HG02870 (cell line): Measurements from ENCODE around the gene GSTK1.
"Not testable (repeated sequence)": the region's sequence is repeated elsewhere in the genome, so short reads cannot be mapped to it uniquely, and the experiment has no call there.

ENCODE experiments used
- ATAC-seq: cut with Tn5 transposase; IDR thresholded peaks from one replicate; pipeline ENCODE4 v1.9.1; 2021; ENCODE audit warnings: mild to moderate bottlenecking, moderate library complexity; ENCODE audit not compliant: unreplicated experiment

Gene GSTK1

DNA sequence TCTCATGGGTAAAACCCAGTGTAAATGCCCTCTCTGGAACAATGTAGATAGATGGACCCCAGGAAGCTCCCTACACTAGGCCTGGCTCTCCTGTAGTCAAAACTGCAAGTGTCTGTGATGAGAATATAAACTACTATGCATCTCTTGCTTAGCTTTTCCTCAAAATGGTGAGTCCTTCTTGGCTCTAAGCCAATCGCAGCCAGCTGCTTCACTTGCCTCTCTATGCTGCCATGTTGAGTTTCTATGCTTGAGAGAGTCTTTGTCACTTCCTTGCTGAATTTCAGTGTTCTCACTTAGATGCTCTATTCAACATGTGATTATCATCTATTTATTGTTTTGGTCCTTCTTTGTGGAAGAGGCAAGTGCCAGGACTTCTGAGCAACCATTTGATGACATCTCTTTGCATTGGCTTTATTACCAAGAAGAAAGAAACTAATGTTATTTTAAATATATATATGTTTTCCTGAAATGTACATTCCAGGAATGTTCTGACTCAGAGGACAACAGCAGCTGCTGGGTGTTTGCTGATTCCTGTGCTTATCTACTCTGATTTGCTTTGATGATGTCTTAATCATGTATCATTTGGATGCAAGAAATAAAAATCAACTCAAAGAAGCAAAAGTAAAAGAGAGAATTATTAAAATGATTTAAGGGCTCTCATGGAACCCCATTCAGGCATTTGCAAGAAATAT lies 24.8 kb upstream of the GSTK1 start:
- no peak for ATAC-seq

DNA sequence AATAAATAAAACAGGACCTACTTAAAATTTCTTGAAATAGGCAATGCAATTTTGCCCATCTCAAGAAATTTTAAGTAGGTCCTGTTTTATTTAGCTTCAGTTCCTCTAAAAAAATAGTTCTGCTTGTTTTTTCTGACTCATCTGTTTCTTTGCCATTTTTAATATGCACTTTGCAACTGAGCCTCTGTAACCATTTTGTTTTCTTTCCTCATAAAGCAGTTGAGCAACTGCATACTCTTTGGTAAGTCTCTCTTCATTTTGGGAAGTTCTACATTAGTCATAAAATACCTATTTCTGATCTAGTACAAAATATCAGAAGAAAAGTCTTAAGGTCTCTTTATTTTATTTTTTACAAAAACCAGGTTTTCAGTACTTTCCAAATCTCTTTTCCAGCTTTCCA lies 23.4 kb upstream of the GSTK1 start:
- no peak for ATAC-seq

DNA sequence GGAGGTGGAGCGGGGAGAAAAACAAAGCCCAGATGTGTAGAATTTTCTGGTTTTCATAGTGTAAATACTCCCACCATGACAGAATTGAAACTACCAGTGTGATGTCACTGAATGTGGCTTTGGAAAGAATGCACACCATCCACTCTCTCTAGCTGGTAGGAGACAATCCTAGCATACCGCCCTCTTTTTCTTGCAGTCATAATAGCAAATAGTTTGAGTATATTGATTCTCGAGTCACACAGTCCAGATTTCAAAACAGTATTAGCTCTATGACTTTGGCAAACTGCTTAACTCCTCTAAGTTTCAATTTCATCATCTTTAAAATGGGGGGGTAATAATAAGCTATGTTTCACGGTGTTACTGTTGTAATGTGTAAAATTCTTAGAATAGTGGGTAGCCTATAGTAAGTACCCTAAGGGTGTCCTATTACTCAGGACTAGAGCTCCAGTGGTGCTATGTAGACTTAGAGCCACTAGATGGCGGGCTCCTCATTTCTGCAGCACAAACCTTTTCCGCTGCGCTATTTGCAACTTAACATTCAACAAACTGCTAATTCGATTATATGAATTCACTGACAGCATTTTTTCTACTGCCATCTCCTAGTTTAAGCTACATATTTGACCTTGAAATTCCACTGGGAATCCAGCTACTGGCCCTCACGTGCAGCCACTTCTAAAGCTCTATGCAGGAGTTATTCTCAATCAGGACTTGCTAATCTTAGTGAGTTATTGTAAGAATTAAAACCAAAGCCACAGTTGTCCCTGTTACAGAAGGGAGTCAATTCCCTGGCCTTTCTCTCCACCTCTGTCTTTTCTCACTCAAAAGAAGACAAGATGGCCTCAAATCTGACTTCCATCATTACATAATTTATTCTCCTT lies 22.7 kb upstream of the GSTK1 start:
- ATAC-seq, result peak; percentile 95

DNA sequence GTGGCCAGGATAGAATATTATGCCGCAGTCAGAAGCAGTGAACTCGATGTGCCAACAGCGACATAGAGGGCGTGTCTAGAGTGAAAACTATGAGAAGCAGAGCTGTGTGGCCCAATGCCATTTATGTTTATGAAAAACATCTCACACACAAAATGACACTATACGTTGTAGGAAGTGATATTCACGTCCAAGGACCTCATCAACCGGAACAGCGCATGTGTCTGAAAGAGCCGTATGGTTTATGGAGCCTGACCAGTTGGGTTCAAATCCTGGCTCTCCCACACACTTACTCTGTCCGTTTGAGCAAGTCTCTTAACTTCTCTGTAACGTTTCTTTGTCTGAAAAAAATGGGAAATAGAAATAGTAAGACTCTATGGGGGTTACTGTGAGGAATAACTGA lies 20.9 kb upstream of the GSTK1 start:
- no peak for ATAC-seq

DNA sequence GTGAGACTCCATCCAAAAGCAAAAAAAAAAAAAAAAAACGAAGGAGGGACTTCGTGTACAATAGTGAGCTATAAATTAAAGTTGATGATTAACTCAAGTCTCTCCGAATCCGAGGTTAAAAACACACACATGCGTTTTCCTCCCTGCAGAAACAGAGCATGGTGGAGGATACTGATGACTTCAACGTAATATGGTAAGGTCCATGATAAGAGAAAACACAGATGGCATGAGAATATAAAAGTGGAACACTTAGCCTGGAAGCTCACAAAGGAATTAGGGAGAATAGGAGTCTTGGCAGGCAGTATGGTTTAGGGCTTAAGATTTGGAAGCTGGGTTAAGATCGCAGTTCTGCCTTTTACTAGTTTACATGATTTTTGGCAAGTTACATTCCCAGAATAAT lies 20.1 kb upstream of the GSTK1 start:
- no peak for ATAC-seq

DNA sequence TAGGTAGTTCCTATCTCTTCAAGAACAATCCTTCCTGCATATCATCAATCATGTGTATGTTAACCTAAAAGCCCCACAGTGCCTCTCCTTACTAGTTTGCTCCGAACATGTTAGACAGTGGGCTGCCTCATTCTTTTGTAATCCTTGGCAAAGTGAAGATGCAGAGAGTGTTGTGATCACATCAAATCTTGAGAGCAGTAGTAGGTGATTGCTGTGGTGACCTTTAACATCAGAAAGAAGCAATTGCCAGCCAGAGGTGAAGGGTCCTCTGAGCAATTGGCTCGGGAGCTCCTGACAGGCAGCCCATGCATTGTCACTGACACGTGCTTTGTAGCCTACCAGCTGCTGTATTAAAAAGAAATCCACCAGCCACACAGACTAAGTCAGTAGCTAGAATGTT lies 19.6 kb upstream of the GSTK1 start:
- no peak for ATAC-seq

DNA sequence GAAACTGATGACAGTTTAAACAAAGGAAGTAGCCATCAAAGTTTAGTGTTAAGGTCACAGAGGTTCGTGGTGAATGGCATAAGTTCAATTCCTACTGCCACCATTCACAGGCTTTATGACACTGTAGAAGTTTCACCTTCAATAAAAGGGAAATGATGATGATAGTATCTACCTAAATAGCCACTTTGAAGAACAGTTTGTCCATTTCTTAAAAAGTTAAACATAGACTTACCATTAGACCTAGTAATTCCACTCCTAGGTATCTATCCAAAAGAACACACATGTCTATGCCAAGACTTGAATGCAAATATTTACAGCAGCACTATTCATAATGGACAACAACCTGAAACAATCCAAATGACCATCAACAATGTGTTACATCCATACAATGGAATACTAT lies 18.9 kb upstream of the GSTK1 start:
- no peak for ATAC-seq

DNA sequence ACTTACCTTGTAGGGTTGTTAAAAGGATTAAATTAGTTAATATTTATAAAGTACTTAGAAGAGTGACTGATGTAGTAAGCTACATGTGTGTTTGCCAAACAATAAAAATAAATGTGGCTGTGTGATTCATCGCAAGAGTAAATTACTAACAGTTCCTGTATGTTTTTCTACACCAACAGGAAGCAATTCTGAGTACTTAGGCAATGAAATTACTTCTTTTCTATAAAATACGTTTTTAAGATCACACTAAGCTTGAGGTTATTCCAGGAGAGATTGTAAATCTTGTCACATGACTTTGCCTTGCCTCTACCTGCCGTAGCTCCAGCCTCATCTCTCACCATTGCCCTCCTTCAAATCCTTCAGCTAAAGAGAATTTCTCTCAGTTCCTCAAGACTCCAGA lies 18.1 kb upstream of the GSTK1 start:
- ATAC-seq, result no peak

DNA sequence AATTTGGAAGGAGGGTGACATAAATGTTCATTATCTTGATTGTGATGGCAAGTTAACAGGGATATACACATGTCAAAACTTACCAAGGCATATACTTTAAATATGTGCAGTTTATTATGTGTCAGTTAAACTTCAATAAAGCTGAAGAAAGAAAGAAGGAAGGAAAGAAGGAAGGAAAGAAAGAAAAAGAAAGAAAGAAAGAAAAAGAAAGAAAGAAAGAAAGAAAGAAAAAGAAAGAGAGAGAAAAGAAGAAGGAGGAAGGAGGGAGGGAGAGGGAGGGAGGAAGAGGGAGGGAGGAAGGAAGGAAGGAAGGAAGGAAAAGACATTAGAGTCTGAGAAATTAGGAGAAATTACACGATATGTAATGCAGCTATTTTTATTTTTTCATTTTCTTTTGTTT lies 15.9 kb upstream of the GSTK1 start:
- ATAC-seq, result no peak

DNA sequence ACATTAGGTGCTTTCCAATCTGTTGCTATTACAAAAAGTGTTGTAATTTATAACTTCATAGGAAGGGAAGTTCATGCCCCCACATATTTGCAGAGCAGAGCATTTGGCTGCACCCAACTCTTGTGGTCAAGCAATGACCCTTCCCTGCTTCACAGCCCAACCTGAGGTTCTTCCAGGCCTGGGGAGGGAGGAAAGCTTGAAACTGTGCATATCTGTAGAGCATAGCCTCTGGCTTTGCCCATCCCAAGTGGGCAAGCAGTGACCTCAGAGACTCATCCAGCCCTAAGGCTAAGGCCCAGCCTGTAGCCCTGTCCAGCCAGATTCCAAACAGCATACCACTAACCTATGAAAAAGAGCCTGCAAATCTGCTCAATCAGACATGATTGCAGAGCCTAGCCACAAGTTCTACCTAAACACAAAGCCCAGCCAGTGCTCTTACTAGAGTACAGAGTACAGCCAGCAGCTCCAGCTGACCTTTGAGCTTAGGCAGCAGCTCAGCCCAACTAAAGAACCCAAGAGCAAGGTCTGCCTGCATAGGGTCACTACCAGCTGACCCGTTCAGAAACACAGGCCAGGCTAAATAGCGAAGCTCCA lies 14.4 kb upstream of the GSTK1 start:
- no peak for ATAC-seq

DNA sequence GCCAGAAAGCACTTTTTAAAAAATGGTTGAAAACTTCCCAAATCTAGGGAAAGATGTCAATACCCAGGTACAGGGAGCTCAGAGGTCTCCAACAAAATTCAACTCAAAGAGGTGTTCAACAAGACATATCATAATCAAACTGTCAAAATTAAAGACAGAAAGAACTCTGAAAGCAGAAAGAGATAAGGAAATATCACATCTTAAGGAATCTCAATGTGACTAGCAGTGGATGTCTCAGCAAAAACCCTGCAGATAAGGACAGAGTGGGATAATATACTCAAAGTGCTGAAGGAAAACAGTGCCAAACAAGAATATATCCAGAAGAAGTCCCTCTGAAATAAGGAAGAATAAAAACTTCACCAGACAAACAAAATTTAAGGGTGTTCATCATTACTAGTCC lies 13.0 kb upstream of the GSTK1 start:
- ATAC-seq, result no peak

DNA sequence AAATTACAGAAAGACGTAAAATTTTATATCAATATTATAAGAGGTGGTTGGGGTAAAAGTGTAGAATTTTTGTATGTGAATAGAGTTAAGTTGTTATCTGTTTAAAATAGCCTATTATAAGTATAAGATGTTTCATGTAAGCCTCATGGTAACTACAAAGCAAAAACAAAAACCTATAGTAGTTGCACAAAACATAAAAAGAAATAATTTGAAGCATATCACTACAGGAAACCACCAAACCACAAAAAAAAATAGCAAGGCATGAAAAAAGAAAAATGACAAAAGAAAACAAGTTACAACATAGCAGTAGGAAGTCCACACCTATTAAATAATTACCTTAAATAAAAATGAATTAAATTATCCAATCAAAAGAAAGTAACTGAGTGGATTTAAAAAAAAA lies 12.4 kb upstream of the GSTK1 start:
- no peak for ATAC-seq

DNA sequence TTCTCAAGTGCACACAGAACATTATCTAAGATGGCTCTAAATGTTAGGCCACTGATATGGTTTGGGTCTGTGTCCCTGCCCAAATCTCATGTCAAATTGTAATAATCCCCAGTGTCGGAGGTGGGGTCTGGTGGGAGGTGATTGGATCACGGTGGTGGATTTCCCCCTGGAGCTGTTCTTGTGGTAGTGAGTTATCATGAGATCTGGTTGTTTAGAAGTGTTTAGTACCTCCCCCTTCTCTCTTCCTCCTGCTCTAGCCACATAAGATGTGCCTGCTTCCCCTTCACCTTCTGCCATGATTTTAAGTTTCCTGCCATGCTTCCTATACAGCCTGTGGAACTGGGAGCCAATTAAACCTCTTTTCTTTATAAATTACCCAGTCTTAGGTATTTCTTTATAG lies 11.2 kb upstream of the GSTK1 start:
- no peak for ATAC-seq

DNA sequence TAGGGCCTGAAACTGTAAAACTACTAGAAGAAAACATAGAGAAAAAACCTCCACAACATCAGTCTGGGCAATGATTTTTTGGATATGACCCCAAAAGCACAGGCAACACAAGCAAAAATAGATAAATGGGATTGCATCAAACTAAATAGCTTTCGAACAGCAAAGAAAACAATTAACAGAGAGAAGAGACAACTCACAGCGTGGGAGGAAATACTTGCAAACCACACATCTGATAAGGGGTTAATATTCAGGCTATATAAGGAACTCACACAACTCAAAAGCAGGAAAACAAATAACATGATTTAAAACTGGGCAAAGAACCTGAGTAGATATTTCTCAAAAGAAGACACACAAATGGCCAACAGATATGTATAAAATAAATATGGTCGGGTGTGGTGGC lies 7.7 kb upstream of the GSTK1 start:
- no peak for ATAC-seq

DNA sequence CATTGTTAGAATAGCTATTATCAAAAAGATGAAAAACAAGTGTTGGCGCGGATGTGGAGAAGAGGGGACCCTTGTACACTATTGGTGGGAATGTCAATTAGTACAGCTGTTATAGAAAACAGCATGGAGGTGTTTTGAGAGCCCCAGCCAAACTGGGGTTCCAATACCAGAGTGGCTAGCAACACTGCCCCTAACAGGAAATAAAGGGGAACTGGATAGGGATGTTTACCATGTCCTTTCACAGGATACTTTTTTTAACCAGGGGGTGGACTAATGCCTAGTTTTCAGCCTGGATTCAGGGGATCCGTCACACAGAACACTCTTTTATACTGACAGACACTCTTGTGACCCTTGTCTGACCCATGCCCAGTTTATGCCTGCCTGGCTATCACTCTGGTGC lies 6.9 kb upstream of the GSTK1 start:
- no peak for ATAC-seq

DNA sequence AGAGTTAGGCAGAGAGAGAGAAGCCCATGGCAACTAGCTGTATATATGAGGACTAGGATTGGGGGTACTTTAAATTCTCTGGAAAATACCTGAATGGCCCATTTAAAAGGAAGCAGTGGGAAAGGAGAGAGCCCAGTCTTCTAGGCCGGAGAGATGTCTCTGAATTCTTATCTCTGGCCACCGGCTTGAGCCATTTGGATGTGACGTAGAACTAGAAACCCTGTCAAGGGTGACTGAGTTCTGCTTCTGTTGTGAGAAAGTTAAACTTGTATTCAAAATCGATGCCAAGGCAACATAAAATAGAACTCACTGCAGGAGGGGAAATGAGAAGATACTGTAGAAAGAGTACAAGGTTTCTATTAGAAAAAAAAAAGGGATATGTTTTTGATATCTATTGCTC lies 6.3 kb upstream of the GSTK1 start:
- peak; percentile 80 for ATAC-seq

DNA sequence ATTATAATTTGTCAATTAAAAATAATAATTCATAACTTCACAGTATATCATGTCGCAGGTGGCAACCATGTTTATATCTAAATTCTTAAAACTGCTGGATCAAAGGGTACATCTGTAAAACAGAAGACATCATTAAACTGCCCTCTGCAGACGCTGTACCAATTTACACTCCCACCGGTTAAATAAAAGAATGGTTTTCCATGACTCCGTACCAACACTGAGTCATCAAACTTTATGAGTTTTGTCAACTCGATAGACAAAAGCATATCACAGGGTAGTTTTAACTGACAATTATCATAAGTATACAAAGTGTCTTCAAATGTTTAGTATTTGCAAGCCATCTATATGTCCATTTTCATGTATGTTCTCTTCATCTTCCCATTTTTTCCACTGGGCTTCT lies 5.7 kb upstream of the GSTK1 start:
- no peak for ATAC-seq

DNA sequence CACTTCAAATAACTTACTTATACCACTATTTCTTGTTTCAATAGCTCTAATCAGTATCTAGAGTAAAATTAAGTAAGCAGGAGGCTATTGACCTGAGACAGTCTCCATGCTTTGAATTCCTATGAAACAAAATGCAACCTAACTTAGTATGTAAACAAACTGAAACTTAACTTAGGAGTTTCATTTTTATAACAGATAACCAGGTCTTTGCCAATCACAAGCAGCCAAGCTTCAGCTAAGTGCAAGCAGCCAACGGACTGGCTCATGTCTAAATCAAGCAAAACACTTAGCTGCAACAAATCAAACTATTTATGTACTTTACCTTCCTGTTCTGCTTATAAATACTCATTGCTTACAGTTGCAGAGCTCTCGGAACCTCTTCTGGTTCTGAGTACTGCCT lies 4.4 kb upstream of the GSTK1 start:
- peak; percentile 34 for ATAC-seq

DNA sequence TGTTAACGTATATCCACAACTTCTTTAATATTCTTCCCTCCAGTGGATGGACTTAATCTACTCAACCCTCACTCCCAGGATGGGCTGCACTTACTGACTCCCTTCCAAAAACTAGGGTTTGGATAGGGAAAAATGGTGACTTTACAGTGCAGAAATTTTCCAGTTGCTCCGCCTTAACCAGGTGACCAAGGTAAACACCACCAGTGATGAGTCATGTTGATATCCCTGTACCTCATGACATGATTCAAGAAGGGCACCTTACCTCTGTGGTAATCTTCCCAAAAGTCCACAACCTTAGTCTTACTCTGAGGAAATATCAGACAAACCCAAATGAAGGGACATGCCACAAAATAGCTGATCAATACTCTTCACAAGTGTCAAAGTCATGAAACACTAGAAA lies 3.5 kb upstream of the GSTK1 start:
- ATAC-seq, result no peak

DNA sequence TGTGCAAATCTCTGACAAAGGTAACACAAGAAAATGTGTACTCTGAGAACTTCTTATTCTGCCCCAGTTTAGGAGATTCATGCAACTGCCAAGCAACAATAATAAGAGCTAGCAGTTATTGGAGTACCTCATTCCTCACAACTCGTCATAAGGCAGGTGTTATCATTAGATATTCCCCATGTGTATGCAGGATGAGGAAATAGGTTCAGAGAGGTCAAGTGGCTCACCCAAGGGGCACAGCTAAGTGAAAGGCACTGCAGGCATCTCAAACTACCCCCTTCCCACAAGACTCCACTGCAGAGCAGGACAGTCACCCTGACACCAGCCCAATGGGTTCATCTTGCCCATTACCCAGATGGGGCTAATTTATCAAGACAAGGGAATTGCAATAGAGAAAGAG lies 1.3 kb upstream of the GSTK1 start:
- ATAC-seq, result no peak

DNA sequence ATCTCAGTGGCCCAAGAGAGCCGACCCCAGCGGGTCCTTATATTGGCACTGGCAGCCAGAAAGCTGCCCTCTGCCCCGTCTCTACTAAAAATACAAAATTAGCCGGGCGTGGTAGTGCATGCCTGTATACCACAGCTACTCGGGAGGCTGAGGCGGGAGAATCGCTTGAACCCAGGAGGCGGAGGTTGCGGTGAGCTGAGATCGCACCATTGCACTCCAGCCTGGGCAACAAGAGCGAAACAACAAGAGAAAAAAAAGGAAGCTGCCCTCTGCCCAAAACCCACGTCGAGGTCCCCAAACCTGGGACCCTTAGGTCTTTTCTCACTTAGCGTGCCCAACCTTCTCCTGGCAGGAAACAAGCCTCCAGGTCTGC lies 941 bp downstream of the GSTK1 start:
- not testable (repeated sequence) for ATAC-seq

DNA sequence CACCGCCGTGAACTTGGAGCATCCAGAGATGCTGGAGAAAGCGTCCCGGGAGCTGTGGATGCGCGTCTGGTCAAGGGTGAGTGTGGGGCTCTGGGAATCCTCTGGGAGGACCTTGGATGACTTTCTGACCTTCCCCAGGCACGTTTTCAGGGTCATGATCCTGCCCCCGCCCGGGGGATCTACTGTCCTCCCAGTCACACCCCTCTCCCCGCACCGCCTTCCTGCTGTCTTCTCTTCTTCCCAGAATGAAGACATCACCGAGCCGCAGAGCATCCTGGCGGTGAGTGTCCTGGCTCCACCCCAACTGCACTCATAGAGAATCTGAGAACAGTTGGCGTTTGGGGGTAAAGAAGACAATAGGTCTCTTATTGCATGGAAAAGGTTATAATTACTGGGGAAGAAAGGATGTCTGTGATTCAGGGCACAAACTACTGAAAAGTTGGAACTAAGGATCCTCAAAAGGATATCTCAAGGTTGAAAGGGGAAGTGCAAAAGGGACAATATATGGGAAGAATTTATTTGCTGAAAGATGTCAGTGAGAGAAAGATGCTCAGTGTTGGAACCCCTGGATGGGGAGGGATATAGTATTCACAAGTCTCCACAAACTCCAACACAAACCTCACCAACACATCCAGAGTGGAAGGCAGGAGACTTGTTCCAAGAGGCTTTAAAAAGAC lies 1.9 kb downstream of the GSTK1 start:
- ATAC-seq, result no peak
